Measurements from ENCODE around the gene CSNK2A1. TPM values are rescaled to one million over a fixed set of nuclear protein-coding genes. Genes with fewer than 3 reads are reported as not detected.

The CSNK2A1 gene
- total and polyA plus RNA-seq, 4 donors: 17.0 to 60.3 (median 39.7) TPM

DNA sequence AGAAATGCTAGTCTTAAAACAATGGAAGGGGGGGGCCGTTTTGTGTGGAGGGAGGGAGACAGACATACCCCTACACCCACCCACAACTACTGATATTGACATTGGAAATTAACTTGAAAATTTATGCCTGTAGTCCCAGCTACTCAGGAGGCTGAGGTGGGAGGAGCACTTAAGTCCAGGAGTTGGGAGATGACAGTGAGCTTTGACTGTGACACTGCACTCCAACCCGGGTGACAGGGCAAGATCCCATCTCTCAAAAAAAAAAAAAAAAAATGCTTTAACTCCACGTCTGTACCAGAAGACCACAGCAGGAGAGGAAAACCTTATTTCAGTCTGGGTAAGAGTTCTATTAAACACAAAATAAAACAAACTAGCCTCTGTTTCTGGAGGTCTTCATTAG is 83.4 kb downstream of the CSNK2A1 start (continued):
- TF ChIP-seq, protein P1, sequence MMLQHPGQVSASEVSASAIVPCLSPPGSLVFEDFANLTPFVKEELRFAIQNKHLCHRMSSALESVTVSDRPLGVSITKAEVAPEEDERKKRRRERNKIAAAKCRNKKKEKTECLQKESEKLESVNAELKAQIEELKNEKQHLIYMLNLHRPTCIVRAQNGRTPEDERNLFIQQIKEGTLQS (IDR thresholded peaks at IDR 0.05): no peak
- TF ChIP-seq JUND (IDR thresholded peaks at IDR 0.05): no peak

- Histone ChIP-seq H3K36me3 (ENCODE audit: control insufficient read depth in 4 of 4, insufficient read depth in 3 of 4, low read depth in 1 of 4, low read length in 3 of 4) (no peaks in the 10 kb centered on the region), H3K9me3 (ENCODE audit: control insufficient read depth in 4 of 4, low read length in 3 of 4) (no peaks in the 10 kb centered on the region), H3K27ac (ENCODE audit: low read depth in 1 of 2, low read length in 2 of 2) (no peak overlapping the region), H3K27me3 (ENCODE audit: control insufficient read depth in 4 of 4, insufficient read depth in 4 of 4, low read length in 3 of 4) (no peaks in the 10 kb centered on the region), H3K9ac (ENCODE audit: low read depth in 1 of 2, low read length in 2 of 2) (no peak overlapping the region), H3K4me3 (ENCODE audit: low read depth in 1 of 3, low read length in 3 of 3) (no peak overlapping the region), H3K4me1 (ENCODE audit: control insufficient read depth in 4 of 4, insufficient read depth in 4 of 4, low read length in 3 of 4) (peaks cover 4 to 23% (median 16%) of the 10 kb centered on the region in 4 donors)
- TF ChIP-seq GABPA (IDR thresholded peaks at IDR 0.05 in 1 of 2, conservative IDR thresholded peaks at IDR 0.05 in 1 of 2) (no peak), EGR1 (IDR thresholded peaks at IDR 0.05; ENCODE audit: low read depth in 2 of 2) (no peak), RXRA (IDR thresholded peaks at IDR 0.05) (no peak), HNF4A (conservative IDR thresholded peaks at IDR 0.05) (no peak), SP1 (IDR thresholded peaks at IDR 0.05) (no peak), FOXA2 (IDR thresholded peaks at IDR 0.05) (no peak), NR2F2 (IDR thresholded peaks at IDR 0.05) (no peak), HNF4G (IDR thresholded peaks at IDR 0.05) (no peak), FOXA1 (IDR thresholded peaks at IDR 0.05) (no peak), ZBTB33 (IDR thresholded peaks at IDR 0.05) (no peak), JUND (IDR thresholded peaks at IDR 0.05) (no peak), TAF1 (conservative IDR thresholded peaks at IDR 0.05) (no peak)
- TF ChIP-seq, protein P2, sequence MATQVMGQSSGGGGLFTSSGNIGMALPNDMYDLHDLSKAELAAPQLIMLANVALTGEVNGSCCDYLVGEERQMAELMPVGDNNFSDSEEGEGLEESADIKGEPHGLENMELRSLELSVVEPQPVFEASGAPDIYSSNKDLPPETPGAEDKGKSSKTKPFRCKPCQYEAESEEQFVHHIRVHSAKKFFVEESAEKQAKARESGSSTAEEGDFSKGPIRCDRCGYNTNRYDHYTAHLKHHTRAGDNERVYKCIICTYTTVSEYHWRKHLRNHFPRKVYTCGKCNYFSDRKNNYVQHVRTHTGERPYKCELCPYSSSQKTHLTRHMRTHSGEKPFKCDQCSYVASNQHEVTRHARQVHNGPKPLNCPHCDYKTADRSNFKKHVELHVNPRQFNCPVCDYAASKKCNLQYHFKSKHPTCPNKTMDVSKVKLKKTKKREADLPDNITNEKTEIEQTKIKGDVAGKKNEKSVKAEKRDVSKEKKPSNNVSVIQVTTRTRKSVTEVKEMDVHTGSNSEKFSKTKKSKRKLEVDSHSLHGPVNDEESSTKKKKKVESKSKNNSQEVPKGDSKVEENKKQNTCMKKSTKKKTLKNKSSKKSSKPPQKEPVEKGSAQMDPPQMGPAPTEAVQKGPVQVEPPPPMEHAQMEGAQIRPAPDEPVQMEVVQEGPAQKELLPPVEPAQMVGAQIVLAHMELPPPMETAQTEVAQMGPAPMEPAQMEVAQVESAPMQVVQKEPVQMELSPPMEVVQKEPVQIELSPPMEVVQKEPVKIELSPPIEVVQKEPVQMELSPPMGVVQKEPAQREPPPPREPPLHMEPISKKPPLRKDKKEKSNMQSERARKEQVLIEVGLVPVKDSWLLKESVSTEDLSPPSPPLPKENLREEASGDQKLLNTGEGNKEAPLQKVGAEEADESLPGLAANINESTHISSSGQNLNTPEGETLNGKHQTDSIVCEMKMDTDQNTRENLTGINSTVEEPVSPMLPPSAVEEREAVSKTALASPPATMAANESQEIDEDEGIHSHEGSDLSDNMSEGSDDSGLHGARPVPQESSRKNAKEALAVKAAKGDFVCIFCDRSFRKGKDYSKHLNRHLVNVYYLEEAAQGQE (IDR thresholded peaks at IDR 0.05): no peak
- TF ChIP-seq, protein P1 (IDR thresholded peaks at IDR 0.05): no peak
- TF ChIP-seq, protein P3, sequence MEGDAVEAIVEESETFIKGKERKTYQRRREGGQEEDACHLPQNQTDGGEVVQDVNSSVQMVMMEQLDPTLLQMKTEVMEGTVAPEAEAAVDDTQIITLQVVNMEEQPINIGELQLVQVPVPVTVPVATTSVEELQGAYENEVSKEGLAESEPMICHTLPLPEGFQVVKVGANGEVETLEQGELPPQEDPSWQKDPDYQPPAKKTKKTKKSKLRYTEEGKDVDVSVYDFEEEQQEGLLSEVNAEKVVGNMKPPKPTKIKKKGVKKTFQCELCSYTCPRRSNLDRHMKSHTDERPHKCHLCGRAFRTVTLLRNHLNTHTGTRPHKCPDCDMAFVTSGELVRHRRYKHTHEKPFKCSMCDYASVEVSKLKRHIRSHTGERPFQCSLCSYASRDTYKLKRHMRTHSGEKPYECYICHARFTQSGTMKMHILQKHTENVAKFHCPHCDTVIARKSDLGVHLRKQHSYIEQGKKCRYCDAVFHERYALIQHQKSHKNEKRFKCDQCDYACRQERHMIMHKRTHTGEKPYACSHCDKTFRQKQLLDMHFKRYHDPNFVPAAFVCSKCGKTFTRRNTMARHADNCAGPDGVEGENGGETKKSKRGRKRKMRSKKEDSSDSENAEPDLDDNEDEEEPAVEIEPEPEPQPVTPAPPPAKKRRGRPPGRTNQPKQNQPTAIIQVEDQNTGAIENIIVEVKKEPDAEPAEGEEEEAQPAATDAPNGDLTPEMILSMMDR (IDR thresholded peaks at IDR 0.05; ENCODE audit: low read depth, low read length, missing input control): no peak
- TF ChIP-seq, protein P4, sequence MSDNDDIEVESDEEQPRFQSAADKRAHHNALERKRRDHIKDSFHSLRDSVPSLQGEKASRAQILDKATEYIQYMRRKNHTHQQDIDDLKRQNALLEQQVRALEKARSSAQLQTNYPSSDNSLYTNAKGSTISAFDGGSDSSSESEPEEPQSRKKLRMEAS (IDR thresholded peaks at IDR 0.05): no peak
- no peak for DNase-seq (ENCODE audit: low spot score)
- WGBS: 69% methylated on average over 6 of the region's 6 CpGs
Observed at GRCh38 chr20:458776-459175, 84.8 kb downstream of the CSNK2A1 start.
